HCT116 (cell line): ENCODE data around the gene SLC12A4. TPM values are rescaled to one million over a fixed set of nuclear protein-coding genes. Genes with fewer than 3 reads are reported as not detected.

Source experiments
- ATAC-seq: fragments of 200-7000 bp; cut with Tn5 transposase; 2 replicates; pipeline ENCODE4 v1.9.1; 2020; ENCODE audit warnings: mild to moderate bottlenecking, moderate library complexity
- BruUV-seq: library from RNA; stranded (reverse); fragments of 400-500 nt; replicated peaks from 2 replicates; lab custom pipeline; 2021; lab: Mats Ljungman, UMichigan
- CTCF ChIA-PET: fragments of 300-600 bp; sonication (Branson Sonifier 250); formaldehyde crosslinking; loops from one replicate; lab custom pipeline; 2021; ENCODE audit warnings: antibody characterized with exemption; lab: Charles Lee
- POLR2A ChIA-PET: fragments of 300-600, 350-600 bp; sonication (Branson Sonifier 250); formaldehyde crosslinking; loops from one replicate; lab custom pipeline; 2021; ENCODE audit warnings: antibody characterized with exemption; lab: Charles Lee
- RAD21 ChIA-PET, 2 experiments: fragments of 300-600 bp; sonication (Branson Sonifier 250); formaldehyde crosslinking; loops; one replicate each; lab custom pipeline; 2023; ENCODE audit warnings: low total read pairs in 2 of 2; ENCODE audit not compliant: uncharacterized antibody in 2 of 2, unreplicated experiment in 2 of 2, low non-redundant PET in 1 of 2; lab: Charles Lee
- DNase-seq: peaks from one replicate; pipeline ENCODE4 v3.0.0-alpha.2; 2010; ENCODE audit warnings: low read depth, low spot score
- H2AFZ ChIP-seq: fragments of 200-600 bp; shearing (Covaris generic), sonication (generic); 2 replicates; pipeline ENCODE4 v1.6.1; 2017; ENCODE audit warnings: low read depth, mixed run types, mixed read lengths, antibody characterized with exemption, low read length; ENCODE audit not compliant: poor library complexity, severe bottlenecking
- H3K27ac ChIP-seq: 2 replicates; pipeline ENCODE4 v1.5.1; 2012; ENCODE audit warnings: low read depth, low read length
- H3K27me3 ChIP-seq: fragments of 200-600 bp; sonication (generic); 2 replicates; pipeline ENCODE4 v1.6.1; 2016; ENCODE audit warnings: mixed run types, low read length, mixed read lengths; ENCODE audit not compliant: insufficient read depth
- H3K36me3 ChIP-seq, 2 experiments: fragments of 200-500 bp in 1 of 2; fragments of 200-600 bp in 1 of 2; sonication (Bioruptor generic) in 1 of 2; sonication (generic) in 1 of 2; 2 replicates each; pipeline versions ENCODE4 v1.5.1 to v1.6.1; 2014 to 2016; ENCODE audit warnings: low read length in 2 of 2, inconsistent platforms in 1 of 2, mixed read lengths in 1 of 2, mixed run types in 1 of 2; ENCODE audit not compliant: insufficient read depth in 2 of 2, control insufficient read depth in 1 of 2
- H3K4me1 ChIP-seq, 2 experiments: fragments of 200-600 bp in 1 of 2; sonication (generic) in 1 of 2; 2 replicates each; pipeline versions ENCODE4 v1.5.1 to v1.6.1; 2012 to 2017; ENCODE audit warnings: low read length in 2 of 2, inconsistent platforms in 1 of 2, mild to moderate bottlenecking in 1 of 2, mixed read lengths in 1 of 2, mixed run types in 1 of 2, moderate library complexity in 1 of 2; ENCODE audit not compliant: insufficient read depth in 2 of 2, control insufficient read depth in 1 of 2
- H3K4me2 ChIP-seq: fragments of 200-600 bp; sonication (generic); 2 replicates; pipeline ENCODE4 v1.6.1; 2017; ENCODE audit warnings: mixed run types, low read length, mixed read lengths
- H3K4me3 ChIP-seq, 2 experiments: fragments of 200-600 bp in 1 of 2; sonication (generic) in 1 of 2; replicated peaks in 1 of 2; 2 replicates each; pipeline ENCODE4 v1.5.1; 2011 to 2016; ENCODE audit warnings: low read length in 2 of 2, control low read depth in 1 of 2, low read depth in 1 of 2, mild to moderate bottlenecking in 1 of 2, mixed read lengths in 1 of 2, mixed run types in 1 of 2
- H3K79me2 ChIP-seq: fragments of 200-600 bp; sonication (generic); 2 replicates; pipeline ENCODE4 v1.6.1; 2017; ENCODE audit warnings: mild to moderate bottlenecking, mixed run types, low read length, moderate library complexity, mixed read lengths; ENCODE audit not compliant: insufficient read depth
- H3K9ac ChIP-seq: fragments of 200-600 bp; sonication (generic); 2 replicates; pipeline ENCODE4 v1.6.1; 2016; ENCODE audit warnings: low read length, mixed read lengths
- H3K9me2 ChIP-seq: fragments of 200-600 bp; sonication (generic), shearing (Covaris generic); 2 replicates; pipeline ENCODE4 v1.6.1; 2017; ENCODE audit warnings: mixed run types, mild to moderate bottlenecking, moderate library complexity; ENCODE audit not compliant: insufficient read depth
- H3K9me3 ChIP-seq, 2 experiments: fragments of 200-500 bp in 1 of 2; fragments of 200-600 bp in 1 of 2; sonication (Bioruptor generic) in 1 of 2; sonication (generic) in 1 of 2; 2 replicates each; pipeline ENCODE4 v1.6.1; 2014 to 2017; ENCODE audit warnings: low read length in 2 of 2, mixed read lengths in 2 of 2, inconsistent platforms in 1 of 2, low read depth in 1 of 2, mild to moderate bottlenecking in 1 of 2, mixed run types in 1 of 2, moderate library complexity in 1 of 2; ENCODE audit not compliant: control insufficient read depth in 1 of 2, insufficient read depth in 1 of 2
- H4K20me1 ChIP-seq: fragments of 200-600 bp; sonication (generic), shearing (Covaris generic); 2 replicates; pipeline ENCODE4 v1.6.1; 2017; ENCODE audit warnings: mixed run types, mild to moderate bottlenecking, moderate library complexity; ENCODE audit not compliant: insufficient read depth
- RAD21 ChIP-seq: IDR thresholded peaks from 2 replicates; pipeline ENCODE4 v1.6.1; 2012; ENCODE audit warnings: low read depth, mild to moderate bottlenecking
- SIN3A ChIP-seq: IDR thresholded peaks from 2 replicates; pipeline ENCODE4 v1.6.1; 2012; ENCODE audit warnings: low read depth
- TCF7L2 ChIP-seq: IDR thresholded peaks from 2 replicates; pipeline ENCODE4 v1.7.0; 2011; ENCODE audit warnings: borderline replicate concordance, inconsistent platforms; ENCODE audit not compliant: insufficient read depth, insufficient read length; ENCODE audit errors: extremely low read depth
- YY1 ChIP-seq: IDR thresholded peaks from 2 replicates; pipeline ENCODE4 v1.6.1; 2011; ENCODE audit warnings: low read length, low read depth, moderate library complexity, mild to moderate bottlenecking; ENCODE audit not compliant: insufficient replicate concordance; ENCODE audit errors: extremely low read depth
- ZNF274 ChIP-seq: fragments of 200-500 bp; sonication (Bioruptor generic); IDR thresholded peaks from 2 replicates; pipeline ENCODE4 v1.6.1; 2014; ENCODE audit warnings: mild to moderate bottlenecking, low read depth, low read length, inconsistent platforms
- intact Hi-C: fragments of 100-400 bp; cut with micrococcal nuclease; formaldehyde crosslinking; loops from 2 replicates; pipeline ENCODE4 v1.10.0; 2022
- total RNA-seq: library from RNA; stranded (reverse); gene quantifications from one replicate; pipeline ENCODE4 v1.2.1, GENCODE V29; 2021; ENCODE audit not compliant: unreplicated experiment
- TF ChIP-seq, protein P1 (sequence below): IDR thresholded peaks from 2 replicates; pipeline ENCODE4 v1.6.1; 2012
- TF ChIP-seq, protein P2 (sequence below), 3 experiments: fragments of 200-600 bp in 1 of 3; sonication (generic) in 1 of 3; IDR thresholded peaks in 2 of 3; conservative IDR thresholded peaks in 1 of 3; 2 replicates each; pipeline ENCODE4 v1.5.1; 2012 to 2017; ENCODE audit warnings: low read depth in 2 of 3, low read length in 2 of 3, antibody characterized with exemption in 1 of 3, borderline replicate concordance in 1 of 3, control low read depth in 1 of 3, mild to moderate bottlenecking in 1 of 3, mixed read lengths in 1 of 3, mixed run types in 1 of 3, moderate library complexity in 1 of 3; ENCODE audit not compliant: insufficient read depth in 1 of 3

The SLC12A4 gene
- total RNA-seq, 1 experiment from 2014 or later: 46.0 TPM

DNA sequence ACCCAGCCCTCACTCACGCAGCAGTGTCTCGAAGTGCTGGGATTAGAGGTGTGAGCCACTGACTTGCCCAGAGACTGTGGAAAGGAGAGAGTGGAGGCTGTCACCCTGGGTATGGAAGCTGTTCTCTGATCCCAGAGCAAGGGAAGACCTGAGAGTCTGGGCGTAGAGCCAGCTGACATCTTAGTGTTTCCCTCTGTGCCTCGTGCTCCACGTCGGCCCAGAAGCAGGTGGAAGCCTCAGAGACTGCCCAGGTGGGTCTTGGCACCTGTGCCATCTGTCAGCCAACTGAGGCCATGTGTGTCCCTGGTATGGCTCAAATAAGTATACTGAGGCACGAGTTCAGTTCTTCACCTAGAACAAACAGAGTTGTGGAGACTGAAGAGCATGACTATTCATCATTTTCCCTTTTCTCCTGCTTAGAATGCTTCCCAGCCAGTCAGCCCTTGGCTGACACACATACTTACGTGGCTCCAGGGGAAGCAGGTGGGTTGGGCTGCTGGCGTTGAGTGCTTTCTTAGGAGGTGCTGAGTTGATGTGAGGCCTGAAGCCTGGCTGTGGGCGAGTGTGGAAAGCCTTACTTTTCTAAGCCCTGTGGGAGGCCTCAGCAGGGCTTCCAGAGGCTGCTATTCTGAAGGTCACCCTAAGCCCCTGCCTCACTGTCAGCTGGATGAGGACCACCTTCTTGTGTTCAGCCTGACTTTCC lies 44.9 kb downstream of the SLC12A4 start:
- Histone ChIP-seq H4K20me1 (no peaks in the 10 kb centered on the region), H3K9ac (no peak overlapping the region), H3K27me3 (no peaks in the 10 kb centered on the region), H3K4me3 (no peak overlapping the region), H3K9me2 (no peaks in the 10 kb centered on the region), H2AFZ (no peak overlapping the region), H3K4me1 (no peaks in the 10 kb centered on the region), H3K9me3 (no peaks in the 10 kb centered on the region), H3K36me3 (no peaks in the 10 kb centered on the region), H3K27ac (no peak overlapping the region), H3K79me2 (no peaks in the 10 kb centered on the region), H3K4me2 (no peak overlapping the region)
- ChIA-PET CTCF (interaction anchor here (0.6 to 1.4 kb wide), 3 partner anchors 40 to 400 kb away, joined by 3 to 4 read pairs (median 3); no protein-coding TSS in a partner anchor), POLR2A (no interaction called here), RAD21 (no interaction called here)
- intact Hi-C loops: no loop called here
- no peak for ATAC-seq
- DNase-seq: no peak
- no TSS peak for BruUV-seq
- TF ChIP-seq SIN3A: no peak
- TF ChIP-seq ZNF274: no peak
- TF ChIP-seq, protein P1, sequence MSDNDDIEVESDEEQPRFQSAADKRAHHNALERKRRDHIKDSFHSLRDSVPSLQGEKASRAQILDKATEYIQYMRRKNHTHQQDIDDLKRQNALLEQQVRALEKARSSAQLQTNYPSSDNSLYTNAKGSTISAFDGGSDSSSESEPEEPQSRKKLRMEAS: no peak
- TF ChIP-seq RAD21: no peak
- TF ChIP-seq TCF7L2: no peak

DNA sequence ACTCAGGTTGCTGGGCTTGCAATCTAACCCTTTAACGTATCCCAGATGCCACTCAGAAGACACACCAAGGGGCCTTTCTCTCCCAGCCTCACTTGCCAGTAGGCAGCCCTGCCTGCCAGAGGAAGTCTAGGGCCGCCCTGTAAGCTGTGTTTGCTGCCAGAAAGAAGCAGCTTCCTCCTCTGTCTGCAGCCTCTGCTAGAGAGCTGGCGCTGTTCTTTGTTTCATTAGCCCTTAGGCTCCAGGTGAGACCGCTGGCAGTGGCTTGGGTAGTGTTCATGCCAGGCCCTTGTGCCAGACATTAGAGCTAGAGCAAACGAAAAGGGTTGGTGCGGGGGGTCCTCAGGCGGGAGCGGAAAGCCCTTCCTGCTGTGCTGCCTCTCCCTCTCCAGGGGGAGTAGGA lies 45.7 kb downstream of the SLC12A4 start:
- no peak for ATAC-seq
- H3K27ac ChIP-seq: no peak overlapping the region
- no peaks in the 10 kb centered on the region for H3K9me2 ChIP-seq
- BruUV-seq: no TSS peak
- ChIA-PET POLR2A (no interaction called here), RAD21 (no interaction called here), CTCF (interaction anchor here (1.4 kb wide), 1 partner anchor 39 kb away, joined by 3 read pairs; no protein-coding TSS in a partner anchor)
- H3K9ac ChIP-seq: no peak overlapping the region
- intact Hi-C loops: no loop called here
- TF ChIP-seq, protein P2, sequence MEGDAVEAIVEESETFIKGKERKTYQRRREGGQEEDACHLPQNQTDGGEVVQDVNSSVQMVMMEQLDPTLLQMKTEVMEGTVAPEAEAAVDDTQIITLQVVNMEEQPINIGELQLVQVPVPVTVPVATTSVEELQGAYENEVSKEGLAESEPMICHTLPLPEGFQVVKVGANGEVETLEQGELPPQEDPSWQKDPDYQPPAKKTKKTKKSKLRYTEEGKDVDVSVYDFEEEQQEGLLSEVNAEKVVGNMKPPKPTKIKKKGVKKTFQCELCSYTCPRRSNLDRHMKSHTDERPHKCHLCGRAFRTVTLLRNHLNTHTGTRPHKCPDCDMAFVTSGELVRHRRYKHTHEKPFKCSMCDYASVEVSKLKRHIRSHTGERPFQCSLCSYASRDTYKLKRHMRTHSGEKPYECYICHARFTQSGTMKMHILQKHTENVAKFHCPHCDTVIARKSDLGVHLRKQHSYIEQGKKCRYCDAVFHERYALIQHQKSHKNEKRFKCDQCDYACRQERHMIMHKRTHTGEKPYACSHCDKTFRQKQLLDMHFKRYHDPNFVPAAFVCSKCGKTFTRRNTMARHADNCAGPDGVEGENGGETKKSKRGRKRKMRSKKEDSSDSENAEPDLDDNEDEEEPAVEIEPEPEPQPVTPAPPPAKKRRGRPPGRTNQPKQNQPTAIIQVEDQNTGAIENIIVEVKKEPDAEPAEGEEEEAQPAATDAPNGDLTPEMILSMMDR (IDR thresholded peaks at IDR 0.05 in 2 of 3, conservative IDR thresholded peaks at IDR 0.05 in 1 of 3; ENCODE audit: borderline replicate concordance in 1 of 3, insufficient read depth in 1 of 3, low read depth in 2 of 3, low read length in 2 of 3): no peak
- TF ChIP-seq YY1: no peak
- TF ChIP-seq, protein P1: no peak
- peaks cover 4 to 6% of the 10 kb centered on the region in 2 experiments for H3K4me1 ChIP-seq
- no peak overlapping the region for H3K4me2 ChIP-seq
- H3K4me3 ChIP-seq: no peak overlapping the region
- H2AFZ ChIP-seq: no peak overlapping the region
- H3K36me3 ChIP-seq: no peaks in the 10 kb centered on the region
- DNase-seq: no peak
- no peaks in the 10 kb centered on the region for H3K9me3 ChIP-seq
- no peaks in the 10 kb centered on the region for H4K20me1 ChIP-seq
- no peaks in the 10 kb centered on the region for H3K79me2 ChIP-seq
- H3K27me3 ChIP-seq: no peaks in the 10 kb centered on the region
